Astrocyte of the cerebellum (primary cell): ENCODE results near the gene USP43.

Experiments
- DNase-seq: peaks from one replicate; pipeline ENCODE4 v3.0.0-alpha.2; 2011; ENCODE audit warnings: low read depth
- H3K4me3 ChIP-seq: 2 replicates; pipeline ENCODE4 v1.5.1; 2011; ENCODE audit warnings: mild to moderate bottlenecking, low read depth, low read length, moderate library complexity
- in situ Hi-C: cut with HindIII; loops from 2 replicates; pipeline ENCODE4 v1.10.0; 2017; ENCODE audit warnings: low sequenced_read_pairs
- TF ChIP-seq, protein P1 (sequence below): IDR thresholded peaks from 2 replicates; pipeline ENCODE4 v1.5.1; 2012; ENCODE audit warnings: low read length, low read depth, moderate library complexity, mild to moderate bottlenecking; ENCODE audit errors: missing control alignments

The USP43 gene

DNA sequence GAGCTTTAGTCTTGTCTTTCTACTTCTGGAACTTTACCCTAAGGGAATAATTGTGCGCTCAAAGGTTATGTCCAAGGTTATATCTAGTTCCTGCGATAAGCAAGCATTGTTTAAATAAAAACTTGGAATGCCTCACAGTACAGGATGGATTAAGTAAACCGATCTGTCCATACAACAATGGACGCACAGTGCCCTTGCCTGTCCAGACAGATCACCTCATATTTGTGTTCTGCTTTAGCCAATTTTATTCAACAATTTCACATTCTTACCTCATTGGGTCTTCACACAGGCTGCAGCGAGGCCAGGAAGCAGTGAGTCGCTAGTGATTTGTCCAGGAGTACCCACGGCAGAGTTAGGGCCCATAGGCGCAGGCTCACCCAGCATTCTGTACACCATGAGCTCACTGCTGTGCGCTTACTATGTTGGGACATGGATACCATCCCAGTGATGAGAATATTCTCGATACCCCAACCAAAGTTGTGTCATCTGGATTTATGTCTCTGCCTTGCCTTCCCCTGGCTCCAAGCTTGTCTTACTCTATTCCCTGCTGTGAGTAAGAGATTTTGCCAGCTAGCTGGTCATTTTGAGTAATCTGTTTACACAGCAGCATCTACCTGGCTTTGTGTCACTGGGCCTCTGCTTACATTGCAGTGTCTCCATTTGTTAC is 39.8 kb downstream of the USP43 start:
- DNase-seq = no peak
- in situ Hi-C loops = no loop called here
- TF ChIP-seq, protein P1, sequence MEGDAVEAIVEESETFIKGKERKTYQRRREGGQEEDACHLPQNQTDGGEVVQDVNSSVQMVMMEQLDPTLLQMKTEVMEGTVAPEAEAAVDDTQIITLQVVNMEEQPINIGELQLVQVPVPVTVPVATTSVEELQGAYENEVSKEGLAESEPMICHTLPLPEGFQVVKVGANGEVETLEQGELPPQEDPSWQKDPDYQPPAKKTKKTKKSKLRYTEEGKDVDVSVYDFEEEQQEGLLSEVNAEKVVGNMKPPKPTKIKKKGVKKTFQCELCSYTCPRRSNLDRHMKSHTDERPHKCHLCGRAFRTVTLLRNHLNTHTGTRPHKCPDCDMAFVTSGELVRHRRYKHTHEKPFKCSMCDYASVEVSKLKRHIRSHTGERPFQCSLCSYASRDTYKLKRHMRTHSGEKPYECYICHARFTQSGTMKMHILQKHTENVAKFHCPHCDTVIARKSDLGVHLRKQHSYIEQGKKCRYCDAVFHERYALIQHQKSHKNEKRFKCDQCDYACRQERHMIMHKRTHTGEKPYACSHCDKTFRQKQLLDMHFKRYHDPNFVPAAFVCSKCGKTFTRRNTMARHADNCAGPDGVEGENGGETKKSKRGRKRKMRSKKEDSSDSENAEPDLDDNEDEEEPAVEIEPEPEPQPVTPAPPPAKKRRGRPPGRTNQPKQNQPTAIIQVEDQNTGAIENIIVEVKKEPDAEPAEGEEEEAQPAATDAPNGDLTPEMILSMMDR = no peak
- H3K4me3 ChIP-seq = no peak overlapping the region

DNA sequence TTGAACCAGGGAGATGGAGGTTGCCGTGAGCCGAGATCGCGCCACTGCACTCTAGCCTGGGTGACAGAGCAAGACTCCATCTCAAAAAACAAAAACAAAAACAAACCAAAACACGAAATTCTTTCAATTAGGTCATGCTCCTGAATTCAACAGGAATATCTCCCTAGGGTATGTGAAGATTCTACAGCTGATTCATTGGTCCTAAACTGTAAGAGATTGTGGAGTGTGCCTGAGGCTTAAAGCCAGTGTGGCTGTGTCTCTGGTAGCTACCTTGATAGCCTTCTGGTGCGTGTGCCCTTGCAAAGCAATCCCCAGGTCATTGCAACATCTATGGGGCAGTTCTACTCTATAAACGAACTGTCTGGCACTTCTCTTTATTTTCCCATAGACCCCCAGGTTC is 48.4 kb downstream of the USP43 start:
- TF ChIP-seq, protein P1 = no peak
- no peak overlapping the region for H3K4me3 ChIP-seq
- in situ Hi-C loops = no loop called here
- no peak for DNase-seq

DNA sequence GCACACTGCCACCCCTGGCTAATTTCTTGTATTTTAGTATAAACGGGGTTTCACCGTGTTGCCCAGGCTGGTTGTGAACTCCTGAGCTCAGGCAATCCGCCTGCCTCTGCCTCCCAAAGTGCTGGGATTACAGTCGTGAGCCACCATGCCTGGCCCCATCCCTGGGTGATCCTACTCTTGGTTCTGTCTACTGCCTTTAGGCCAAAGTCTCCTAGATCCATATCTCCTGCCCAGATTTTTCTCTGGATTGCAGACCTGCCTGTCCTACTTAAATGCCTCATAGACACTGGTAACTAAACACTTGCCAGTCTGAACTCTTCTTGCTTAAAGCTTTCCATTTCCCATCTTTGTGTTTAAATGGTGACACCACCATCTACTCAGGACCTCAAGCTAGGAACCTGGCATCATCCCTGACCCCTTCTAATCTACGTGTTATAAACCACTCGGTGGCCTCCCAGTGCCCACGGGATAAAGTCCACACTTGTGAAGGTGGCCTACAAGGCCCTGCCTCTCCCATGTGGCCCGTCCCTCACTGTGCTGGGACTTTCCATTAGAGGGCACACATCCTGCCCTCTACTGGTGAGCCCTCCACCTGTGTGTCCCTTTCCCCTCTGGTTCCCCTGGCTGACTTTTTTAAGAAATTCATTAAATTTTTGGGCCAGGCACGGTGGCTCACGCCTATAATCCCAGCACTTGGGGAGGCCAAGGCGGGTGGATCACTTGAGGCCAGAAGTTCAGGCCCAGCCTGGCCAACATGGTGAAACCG is 51.1 kb downstream of the USP43 start:
- in situ Hi-C loops = no loop called here
- no peak for DNase-seq
- TF ChIP-seq, protein P1 = no peak
- H3K4me3 ChIP-seq = no peak overlapping the region

DNA sequence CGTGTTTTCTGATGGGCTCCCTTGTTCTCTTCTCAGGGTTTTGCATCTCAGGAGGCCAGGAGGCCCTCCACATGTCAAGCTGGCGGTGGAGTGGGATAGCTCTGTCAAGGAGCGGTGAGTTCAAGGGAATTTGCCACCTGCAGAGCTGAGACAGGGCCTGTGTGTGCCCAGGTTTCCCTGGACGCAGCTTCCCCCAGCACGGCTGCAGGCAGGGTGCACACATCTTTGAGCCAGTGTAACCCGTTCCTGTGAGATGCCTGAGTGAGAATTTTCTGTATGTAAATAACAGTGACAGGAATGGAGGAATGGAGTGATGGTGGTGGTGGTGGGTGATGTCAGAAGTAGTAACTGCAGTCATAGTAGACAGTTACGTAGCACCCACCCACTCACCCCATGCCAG is 54.8 kb downstream of the USP43 start:
- in situ Hi-C loops = no loop called here
- DNase-seq = no peak
- TF ChIP-seq, protein P1 = no peak
- no peak overlapping the region for H3K4me3 ChIP-seq

DNA sequence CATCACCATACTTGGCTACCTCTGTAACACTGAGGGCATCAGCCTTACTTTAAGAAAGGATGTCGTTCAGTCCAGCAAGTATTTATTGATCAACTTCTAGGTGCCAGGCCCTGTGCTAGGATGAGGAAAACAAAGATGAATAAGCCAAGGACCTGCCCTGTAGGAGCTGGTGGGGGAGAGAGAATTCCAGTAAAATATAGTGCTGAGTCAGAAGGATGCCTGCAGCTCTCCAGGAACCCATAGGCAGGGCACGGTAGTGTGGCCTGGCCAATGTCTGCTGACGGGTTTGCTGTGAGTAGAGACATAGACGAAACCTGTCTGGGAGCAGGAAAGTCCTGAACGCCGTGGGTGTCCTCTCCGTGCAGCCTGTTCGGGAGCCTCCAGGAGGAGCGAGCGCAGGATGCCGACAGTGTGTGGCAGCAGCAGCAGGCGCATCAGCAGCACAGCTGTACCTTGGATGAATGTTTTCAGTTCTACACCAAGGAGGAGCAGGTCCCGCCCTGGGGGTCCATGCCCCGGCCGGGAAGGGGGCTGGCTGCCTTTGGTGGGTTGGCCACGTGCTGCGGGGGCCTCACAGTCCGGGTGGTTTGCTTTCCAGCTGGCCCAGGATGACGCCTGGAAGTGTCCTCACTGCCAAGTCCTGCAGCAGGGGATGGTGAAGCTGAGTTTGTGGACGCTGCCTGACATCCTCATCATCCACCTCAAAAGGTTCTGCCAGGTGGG is 55.6 kb downstream of the USP43 start:
- no peak overlapping the region for H3K4me3 ChIP-seq
- TF ChIP-seq, protein P1 = no peak
- in situ Hi-C loops = no loop called here
- DNase-seq = no peak

DNA sequence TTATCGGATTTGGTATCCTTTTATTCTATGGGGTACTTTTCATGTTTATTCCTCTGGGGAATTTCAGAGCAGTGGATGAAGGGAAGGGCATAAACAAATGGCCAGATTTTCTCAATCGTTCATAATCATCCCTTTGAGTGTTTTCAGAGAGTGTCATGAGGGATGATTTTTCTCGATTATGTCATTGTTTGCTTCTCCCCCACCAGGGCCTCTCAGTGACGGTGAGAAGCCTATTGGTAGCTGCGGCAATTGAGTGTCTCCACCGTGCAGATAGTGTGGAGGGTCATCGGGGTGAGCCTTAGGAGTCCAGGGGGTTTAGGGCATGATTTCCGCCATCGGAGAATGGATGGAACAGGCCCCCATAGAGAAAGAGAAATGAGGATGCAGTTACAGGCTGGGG is 57.2 kb downstream of the USP43 start:
- TF ChIP-seq, protein P1 = no peak

More for the DNA sequence above, 57.2 kb downstream of the USP43 start:
- in situ Hi-C loops = no loop called here
- no peak for DNase-seq
- no peak overlapping the region for H3K4me3 ChIP-seq
